Measurements from ENCODE around the gene SMIM12. TPM values are rescaled to one million over a fixed set of nuclear protein-coding genes. Genes with fewer than 3 reads are reported as not detected.

The SMIM12 gene
- 34.6 and 35.8 TPM in 2 replicates for polyA plus RNA-seq (2011; rRNA removed)
- polyA plus RNA-seq (2012; cell fraction: cytosol; rRNA removed) = 47.9 and 48.9 TPM in 2 replicates
- polyA plus RNA-seq (2012; cell fraction: nucleus; rRNA removed) = 18.8 and 26.5 TPM in 2 replicates
- polyA plus RNA-seq (2017; fragmentation: RNase III; extraction: RNeasy Plus Mini Kit Qiagen cat#74134 plus additional on column Dnase treatment) = 34.5 to 37.5 TPM (median 34.6 TPM) in 3 replicates
- 22.3 and 25.0 TPM in 2 replicates for polyA minus RNA-seq (2011; rRNA and poly(A)+ RNA removed)

GRCh38 chr1:34859446-34860200 is at the start of gene SMIM12:
TSS of gene SMIM12 (minus strand) at chr1:34859749. CDS start at chr1:34855977, 3,772 bp downstream.
- H3K4me1 ChIP-seq = peaks cover 10% of the 10 kb centered on the region; the same call in 2 of the 3 replicates
- ATAC-seq = peak; percentile 99 to 100
- ChIA-PET CTCF (interaction anchor here (0.6 to 3.0 kb wide), 19 partner anchors 10 to 868 kb away, joined by 3 to 21 read pairs (median 4); partner anchors contain the start of genes DLGAP3 and GJB3), POLR2A (interaction anchor here (0.5 to 1.0 kb wide), 12 partner anchors 9 to 909 kb away, joined by 3 to 4 read pairs (median 3); partner anchors contain the start of genes TMEM35B and ZMYM6)
- no peak for FAIRE-seq
- DNase-seq (ENCODE audit: low read depth in 1 of 2, low spot score in 1 of 2) = peak; percentile 92 to 95
- H3K4me2 ChIP-seq = peak within 1 kb of the TSS; percentile 79
- TF ChIP-seq MAX (IDR thresholded peaks at IDR 0.05) (peak; percentile 99), SMC3 (IDR thresholded peaks at IDR 0.05) (0 out of 3 replicates have a peak, but pooled peaks have one; percentile 15), HOXB5 (CRISPR knock-in tag; IDR thresholded peaks at IDR 0.05) (no peak), KDM5A (IDR thresholded peaks at IDR 0.05) (peak; percentile 49; the same call in 1 of the 2 replicates), PHF8 (IDR thresholded peaks at IDR 0.05; ENCODE audit: borderline replicate concordance, low read depth) (peak; percentile 97; the same call in 1 of the 2 replicates), POLR2AphosphoS2 (conservative IDR thresholded peaks at IDR 0.05; ENCODE audit: low read length) (no peak), MYC (IDR thresholded peaks at IDR 0.05; ENCODE audit: borderline replicate concordance, low read length) (peak; percentile 95; the same call in 1 of the 2 replicates), TP53 (CRISPR knock-in tag; IDR thresholded peaks at IDR 0.05) (no peak), JUN (IDR thresholded peaks at IDR 0.05) (peak in 1 of 2 experiments; percentile 89; a peak in 4 of 5 replicates), ATOH8 (CRISPR knock-in tag; IDR thresholded peaks at IDR 0.05; ENCODE audit: low read depth) (0 out of 2 replicates have a peak, but pooled peaks have one; percentile 31), POLR2A (IDR thresholded peaks at IDR 0.05; ENCODE audit: low read length) (peak; percentile 83), CEBPB (IDR thresholded peaks at IDR 0.05) (peak in 1 of 2 experiments; percentile 24; a peak in 1 of 4 replicates), CTCF (IDR thresholded peaks at IDR 0.05) (peak; percentile 76)
- TF ChIP-seq, protein P1, sequence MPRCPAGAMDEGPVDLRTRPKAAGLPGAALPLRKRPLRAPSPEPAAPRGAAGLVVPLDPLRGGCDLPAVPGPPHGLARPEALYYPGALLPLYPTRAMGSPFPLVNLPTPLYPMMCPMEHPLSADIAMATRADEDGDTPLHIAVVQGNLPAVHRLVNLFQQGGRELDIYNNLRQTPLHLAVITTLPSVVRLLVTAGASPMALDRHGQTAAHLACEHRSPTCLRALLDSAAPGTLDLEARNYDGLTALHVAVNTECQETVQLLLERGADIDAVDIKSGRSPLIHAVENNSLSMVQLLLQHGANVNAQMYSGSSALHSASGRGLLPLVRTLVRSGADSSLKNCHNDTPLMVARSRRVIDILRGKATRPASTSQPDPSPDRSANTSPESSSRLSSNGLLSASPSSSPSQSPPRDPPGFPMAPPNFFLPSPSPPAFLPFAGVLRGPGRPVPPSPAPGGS (IDR thresholded peaks at IDR 0.05) = 0 out of 3 replicates have a peak, but pooled peaks have one; percentile 22
- TF ChIP-seq, protein P2, sequence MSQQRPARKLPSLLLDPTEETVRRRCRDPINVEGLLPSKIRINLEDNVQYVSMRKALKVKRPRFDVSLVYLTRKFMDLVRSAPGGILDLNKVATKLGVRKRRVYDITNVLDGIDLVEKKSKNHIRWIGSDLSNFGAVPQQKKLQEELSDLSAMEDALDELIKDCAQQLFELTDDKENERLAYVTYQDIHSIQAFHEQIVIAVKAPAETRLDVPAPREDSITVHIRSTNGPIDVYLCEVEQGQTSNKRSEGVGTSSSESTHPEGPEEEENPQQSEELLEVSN (IDR thresholded peaks at IDR 0.05; ENCODE audit: borderline replicate concordance, low read depth) = peak; percentile 82
- peak within 1 kb of the TSS; percentile 91 to 97 for H3K27ac ChIP-seq
- H3K9me3 ChIP-seq = no peaks in the 10 kb centered on the region
- WGBS (ENCODE audit: missing lambda C conversion rate) = 6% methylated on average over 14 of the region's 47 CpGs
- peak within 1 kb of the TSS; percentile 89 for H3K4me3 ChIP-seq

DNA sequence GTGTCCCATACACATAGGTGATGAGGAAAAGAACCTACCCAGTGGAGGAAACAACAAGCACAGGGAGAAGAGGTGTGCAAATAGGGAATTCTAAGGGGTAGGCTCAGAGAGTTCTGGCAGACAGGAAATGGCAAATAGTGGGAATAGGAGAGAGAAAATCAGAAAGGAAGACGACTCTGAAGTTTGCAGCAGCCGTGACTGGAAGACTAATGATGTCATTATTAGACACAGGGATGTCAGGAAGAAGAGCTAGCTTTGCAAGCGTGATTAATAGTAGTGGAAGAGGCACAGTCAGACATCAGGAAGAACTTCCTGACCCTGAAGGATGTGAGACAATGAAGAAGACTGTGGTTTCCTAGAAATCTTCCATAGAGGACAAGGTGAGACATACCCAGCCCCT is 48.8 kb upstream of the SMIM12 start:
- ChIA-PET CTCF (no interaction called here), POLR2A (no interaction called here)
- TF ChIP-seq TFCP2L1 (CRISPR knock-in tag; IDR thresholded peaks at IDR 0.05) (no peak), FOSB (CRISPR knock-in tag; IDR thresholded peaks at IDR 0.05) (no peak), ELK1 (IDR thresholded peaks at IDR 0.05; ENCODE audit: low read depth, low read length) (no peak), RCOR1 (IDR thresholded peaks at IDR 0.05; ENCODE audit: low read depth, low read length) (no peak), ESRRA (IDR thresholded peaks at IDR 0.05; ENCODE audit: borderline replicate concordance, low read length) (no peak), TP53 (CRISPR knock-in tag; IDR thresholded peaks at IDR 0.05) (no peak), POLR2A (IDR thresholded peaks at IDR 0.05; ENCODE audit: low read length) (no peak), RAD21 (conservative IDR thresholded peaks at IDR 0.05 in 1 of 2, IDR thresholded peaks at IDR 0.05 in 1 of 2) (no peak), EP300 (IDR thresholded peaks at IDR 0.05) (no peak)
- TF ChIP-seq, protein P3, sequence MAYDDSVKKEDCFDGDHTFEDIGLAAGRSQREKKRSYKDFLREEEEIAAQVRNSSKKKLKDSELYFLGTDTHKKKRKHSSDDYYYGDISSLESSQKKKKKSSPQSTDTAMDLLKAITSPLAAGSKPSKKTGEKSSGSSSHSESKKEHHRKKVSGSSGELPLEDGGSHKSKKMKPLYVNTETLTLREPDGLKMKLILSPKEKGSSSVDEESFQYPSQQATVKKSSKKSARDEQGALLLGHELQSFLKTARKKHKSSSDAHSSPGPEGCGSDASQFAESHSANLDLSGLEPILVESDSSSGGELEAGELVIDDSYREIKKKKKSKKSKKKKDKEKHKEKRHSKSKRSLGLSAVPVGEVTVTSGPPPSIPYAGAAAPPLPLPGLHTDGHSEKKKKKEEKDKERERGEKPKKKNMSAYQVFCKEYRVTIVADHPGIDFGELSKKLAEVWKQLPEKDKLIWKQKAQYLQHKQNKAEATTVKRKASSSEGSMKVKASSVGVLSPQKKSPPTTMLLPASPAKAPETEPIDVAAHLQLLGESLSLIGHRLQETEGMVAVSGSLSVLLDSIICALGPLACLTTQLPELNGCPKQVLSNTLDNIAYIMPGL (CRISPR knock-in tag; IDR thresholded peaks at IDR 0.05; ENCODE audit: borderline replicate concordance) = no peak
- H3K27ac ChIP-seq = no peak overlapping the region
- DNase-seq (ENCODE audit: low read depth in 1 of 2, low spot score in 1 of 2) (no peak), ATAC-seq (no peak), FAIRE-seq (no peak)
- no peaks in the 10 kb centered on the region for H3K4me1 ChIP-seq
- H3K4me3 ChIP-seq = no peak overlapping the region
- no peak overlapping the region for H3K4me2 ChIP-seq
- no peaks in the 10 kb centered on the region for H3K9me3 ChIP-seq
- WGBS (ENCODE audit: missing lambda C conversion rate) = 0% methylated on average over 3 of the region's 3 CpGs
